GM21423 (cell line): Measurements from ENCODE around the gene NTM.

ENCODE experiments used
- ATAC-seq: cut with Tn5 transposase; IDR thresholded peaks from one replicate; pipeline ENCODE4 v1.9.1; 2021; ENCODE audit warnings: mild to moderate bottlenecking, moderate library complexity; ENCODE audit not compliant: unreplicated experiment

The NTM gene

GRCh38 chr11:131928992-131929391 is 558.6 kb downstream of the NTM start:
- no peak for ATAC-seq

- no peak for ATAC-seq
Measured at GRCh38 chr11:131932584-131933325, 562.3 kb downstream of the NTM start.

GRCh38 chr11:131934006-131934405 is 563.6 kb downstream of the NTM start:
- ATAC-seq, result no peak

GRCh38 chr11:131938351-131938751 is 567.9 kb downstream of the NTM start:
- ATAC-seq, result no peak

GRCh38 chr11:131940126-131940525 is 569.7 kb downstream of the NTM start:
- ATAC-seq, result no peak

GRCh38 chr11:131942878-131943277 is 572.5 kb downstream of the NTM start:
- no peak for ATAC-seq

- no peak for ATAC-seq
Measured at GRCh38 chr11:131943295-131943694, 572.9 kb downstream of the NTM start.

GRCh38 chr11:131944736-131945135 is 574.3 kb downstream of the NTM start:
- no peak for ATAC-seq

GRCh38 chr11:131945706-131946105 is 575.3 kb downstream of the NTM start:
- no peak for ATAC-seq

- ATAC-seq, result no peak
Measured at GRCh38 chr11:131947511-131947910, 577.1 kb downstream of the NTM start.

GRCh38 chr11:131951121-131951520 is 580.7 kb downstream of the NTM start:
- ATAC-seq, result no peak

GRCh38 chr11:131954146-131954545 is 583.7 kb downstream of the NTM start:
- no peak for ATAC-seq

GRCh38 chr11:131955904-131956303 is 585.5 kb downstream of the NTM start:
- no peak for ATAC-seq

- no peak for ATAC-seq
Measured at GRCh38 chr11:131957201-131957600, 586.8 kb downstream of the NTM start.

GRCh38 chr11:131957875-131958274 is 587.5 kb downstream of the NTM start:
- ATAC-seq, result no peak

- ATAC-seq, result no peak
Measured at GRCh38 chr11:131962818-131963217, 592.4 kb downstream of the NTM start.

- ATAC-seq, result no peak
Measured at GRCh38 chr11:131964698-131965483, 594.5 kb downstream of the NTM start.

GRCh38 chr11:131965504-131965903 is 595.1 kb downstream of the NTM start:
- ATAC-seq, result no peak

GRCh38 chr11:131966667-131967066 is 596.3 kb downstream of the NTM start:
- ATAC-seq, result no peak

GRCh38 chr11:131969261-131969660 is 598.8 kb downstream of the NTM start:
- no peak for ATAC-seq

GRCh38 chr11:131973061-131973460 is 602.6 kb downstream of the NTM start:
- ATAC-seq, result no peak

- ATAC-seq, result no peak
Measured at GRCh38 chr11:131975619-131976018, 605.2 kb downstream of the NTM start.
